HG03457 (cell line): ENCODE data around the gene PRTG.
"Not testable (repeated sequence)": the region's sequence is repeated elsewhere in the genome, so short reads cannot be mapped to it uniquely, and the experiment has no call there.

Source experiments
- ATAC-seq: cut with Tn5 transposase; IDR thresholded peaks from one replicate; pipeline ENCODE4 v1.9.1; 2021; ENCODE audit warnings: moderate number of reproducible peaks; ENCODE audit not compliant: unreplicated experiment

Gene PRTG

DNA sequence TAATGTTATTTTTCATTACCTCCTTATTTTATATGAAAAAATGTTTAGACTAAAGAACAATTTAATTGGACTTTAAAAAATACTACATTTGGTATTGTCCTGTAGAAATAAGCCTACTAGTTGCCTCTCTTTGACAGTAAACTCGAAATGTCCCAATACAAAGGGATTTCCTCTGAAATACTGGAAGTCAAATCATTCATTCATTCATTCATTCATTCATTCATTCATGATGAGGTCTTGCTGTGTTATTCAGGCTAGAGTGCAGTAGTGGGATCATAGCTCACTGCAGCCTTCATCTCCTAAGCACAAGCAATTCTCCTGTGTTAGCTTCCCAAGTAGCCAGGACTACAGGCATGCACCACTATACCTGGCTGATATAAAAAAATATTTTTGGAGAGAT, 104.2 kb downstream of the PRTG start:
- ATAC-seq = no peak

DNA sequence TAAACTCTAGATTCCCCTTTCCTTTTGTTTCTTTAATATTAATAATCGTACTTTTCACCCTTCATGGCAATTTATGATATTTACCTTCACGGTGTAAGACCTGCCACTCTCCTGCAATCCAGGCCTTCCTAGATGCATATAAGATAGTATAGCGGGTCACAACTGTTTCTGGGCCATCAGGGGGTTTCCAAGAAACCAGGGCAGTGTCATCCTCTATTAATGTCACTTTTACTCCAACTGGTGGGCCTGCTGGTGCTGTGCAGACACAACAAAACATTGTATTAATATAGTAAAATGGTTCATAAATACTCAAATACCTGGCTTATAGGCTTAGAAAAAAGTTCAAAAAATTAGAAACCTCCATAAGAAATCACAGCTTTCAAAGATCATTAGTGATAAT, 105.9 kb downstream of the PRTG start:
- no peak for ATAC-seq

DNA sequence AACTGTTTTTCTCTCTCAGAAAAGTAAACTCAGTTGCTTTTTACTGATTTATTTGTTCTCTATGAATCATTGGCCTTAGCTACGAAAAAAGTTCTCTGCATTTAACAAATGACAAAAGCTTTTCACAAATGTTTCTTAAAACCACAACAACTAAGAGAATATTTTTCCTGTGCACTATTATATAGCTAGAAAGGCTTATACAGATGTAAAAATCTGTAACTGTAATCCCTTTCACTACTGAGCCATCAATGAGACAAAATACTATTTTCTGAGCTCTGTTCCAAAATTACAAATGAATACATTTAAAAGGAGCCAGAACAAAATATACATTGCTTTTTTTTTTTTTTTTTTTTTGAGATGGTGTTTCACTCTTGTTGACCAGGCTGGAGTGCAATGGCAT, 109.2 kb downstream of the PRTG start:
- no peak for ATAC-seq

DNA sequence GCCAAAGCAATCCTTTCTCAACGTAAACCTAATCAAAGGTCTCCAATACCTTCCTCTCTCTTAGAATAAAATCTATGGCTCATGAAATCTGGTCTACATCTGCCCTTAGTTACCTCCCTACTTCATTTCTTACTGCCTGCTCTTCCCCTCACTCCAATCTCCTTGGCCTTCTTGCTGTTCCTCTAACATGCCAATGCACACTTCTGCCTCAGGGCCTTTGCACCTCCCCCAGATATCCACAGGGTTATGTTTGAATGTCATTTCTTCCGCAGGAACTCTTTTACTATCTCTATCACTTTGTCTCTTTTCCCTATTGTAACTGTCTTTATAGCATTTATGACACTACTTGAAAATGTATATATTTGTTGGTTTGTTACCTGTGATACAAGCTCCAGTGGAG, 110.5 kb downstream of the PRTG start:
- ATAC-seq = no peak

DNA sequence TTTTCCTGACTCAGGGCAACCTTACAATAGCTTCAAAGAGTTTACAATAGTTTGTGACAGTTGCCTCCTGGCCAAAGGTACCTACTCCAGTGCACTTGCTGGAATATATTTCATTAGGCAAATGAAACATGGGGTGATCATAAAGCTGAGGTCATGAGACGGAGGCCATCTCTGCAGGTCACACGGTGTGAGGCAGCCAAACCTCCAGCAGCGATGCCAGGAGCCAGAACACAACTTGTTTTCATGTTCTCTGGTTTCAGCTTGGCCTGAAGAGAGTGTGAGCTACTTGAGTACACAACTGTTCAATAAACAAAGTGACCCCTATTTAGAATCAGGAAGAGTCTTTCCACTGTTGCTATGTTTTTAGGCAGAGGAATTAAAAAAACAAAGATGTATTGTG, 112.1 kb downstream of the PRTG start:
- no peak for ATAC-seq

DNA sequence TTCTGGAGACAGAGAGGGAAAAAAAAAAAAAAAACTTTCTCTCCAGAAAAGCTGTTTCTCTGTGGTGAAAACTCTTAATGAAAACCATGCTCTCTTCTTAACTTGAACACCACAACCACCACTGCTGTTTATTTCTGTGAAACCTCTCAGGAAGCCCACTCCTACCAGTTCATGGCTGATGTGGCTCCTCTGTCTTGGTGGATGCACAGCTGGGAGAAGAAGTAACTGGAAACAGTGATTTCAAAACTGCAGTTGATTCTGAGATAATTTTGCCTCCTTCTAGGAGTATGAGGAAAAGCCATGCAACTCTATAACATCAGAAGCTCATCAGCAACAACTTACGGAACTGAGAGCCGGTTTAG, 114.6 kb downstream of the PRTG start:
- no peak for ATAC-seq

DNA sequence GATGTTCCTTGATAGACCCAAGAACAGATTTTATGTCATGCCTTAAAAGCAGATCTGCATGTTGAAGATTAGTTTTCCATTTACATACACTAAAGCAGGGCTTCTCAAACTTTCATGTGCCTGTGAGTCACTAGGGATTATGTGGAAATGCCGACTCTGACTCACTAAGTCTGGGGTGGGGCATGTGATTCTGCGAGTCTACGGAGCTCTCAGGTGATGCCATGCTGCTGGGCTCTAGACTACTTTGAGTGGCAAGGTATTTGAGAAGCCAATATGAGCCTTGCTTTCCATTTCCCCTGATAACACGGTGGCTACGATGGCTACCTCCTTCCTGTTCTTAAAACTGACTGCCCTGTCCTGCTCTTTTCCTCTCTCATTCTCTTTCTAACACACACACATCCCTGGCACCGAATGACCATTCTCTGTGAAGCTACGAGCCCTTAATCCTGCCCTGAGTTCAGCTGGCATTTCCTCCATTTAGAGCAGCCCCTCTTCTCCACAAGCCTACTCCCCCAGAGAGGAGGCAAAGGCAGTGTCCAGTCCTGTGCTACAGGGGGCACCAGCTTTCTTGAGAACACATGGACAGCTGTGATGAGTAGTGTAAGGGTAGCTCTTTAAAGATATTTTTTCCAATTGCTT, 115.1 kb downstream of the PRTG start:
- ATAC-seq = no peak

DNA sequence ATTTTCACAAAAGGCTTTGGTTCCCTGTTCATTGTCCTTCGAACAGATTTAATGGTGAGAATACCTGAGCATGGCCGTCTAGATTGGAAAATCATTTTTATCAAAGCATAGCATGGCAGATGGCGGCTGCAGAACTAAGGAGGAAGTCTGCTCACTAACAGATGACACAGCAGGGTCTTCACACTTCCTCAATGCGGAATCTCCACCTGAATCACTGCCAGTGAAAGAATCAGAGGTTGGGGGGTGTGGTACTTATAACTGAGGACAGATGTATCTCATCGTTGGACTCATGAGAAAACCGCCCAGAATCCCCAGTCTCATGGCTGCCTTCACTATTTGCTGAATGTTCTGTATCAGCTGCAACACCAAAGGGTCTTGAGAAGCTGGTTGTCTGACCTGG, 123.2 kb downstream of the PRTG start:
- no peak for ATAC-seq

DNA sequence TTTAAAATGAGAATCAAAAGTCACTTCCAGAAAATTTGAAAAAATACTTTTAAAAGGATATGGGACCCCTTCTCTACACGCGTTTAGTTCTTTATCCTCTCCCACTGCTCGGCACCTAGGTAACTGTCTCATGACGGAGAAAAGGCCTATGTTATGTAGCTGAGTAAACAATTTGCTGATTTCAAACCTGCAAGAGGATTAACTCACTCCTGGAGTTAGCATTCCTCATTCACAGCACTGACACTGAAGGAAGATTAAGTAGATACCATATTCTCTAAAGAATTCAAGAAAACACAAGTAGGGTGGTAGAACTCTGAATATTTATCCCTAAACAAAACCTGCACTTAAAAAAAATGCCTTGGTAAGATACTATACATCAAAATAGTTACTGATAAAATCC, 124.6 kb downstream of the PRTG start:
- no peak for ATAC-seq

DNA sequence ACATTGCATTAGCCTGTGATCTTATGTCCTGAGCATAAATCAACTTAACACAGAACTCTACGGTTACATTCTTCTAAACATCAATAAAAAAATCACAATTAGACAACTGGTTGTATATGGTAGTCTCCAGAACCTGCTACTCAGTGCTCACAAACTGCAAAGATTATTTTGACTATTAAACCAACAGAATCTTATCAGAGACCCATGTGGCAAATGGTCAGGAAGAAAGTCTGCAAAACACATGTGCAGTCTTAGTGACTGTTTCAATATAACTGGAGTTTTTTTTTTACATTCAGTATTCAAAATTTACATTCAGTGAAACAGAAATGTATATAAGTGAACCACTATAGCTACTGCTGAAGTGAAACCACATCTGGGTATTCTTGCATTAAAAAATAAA, 127.5 kb downstream of the PRTG start:
- no peak for ATAC-seq

DNA sequence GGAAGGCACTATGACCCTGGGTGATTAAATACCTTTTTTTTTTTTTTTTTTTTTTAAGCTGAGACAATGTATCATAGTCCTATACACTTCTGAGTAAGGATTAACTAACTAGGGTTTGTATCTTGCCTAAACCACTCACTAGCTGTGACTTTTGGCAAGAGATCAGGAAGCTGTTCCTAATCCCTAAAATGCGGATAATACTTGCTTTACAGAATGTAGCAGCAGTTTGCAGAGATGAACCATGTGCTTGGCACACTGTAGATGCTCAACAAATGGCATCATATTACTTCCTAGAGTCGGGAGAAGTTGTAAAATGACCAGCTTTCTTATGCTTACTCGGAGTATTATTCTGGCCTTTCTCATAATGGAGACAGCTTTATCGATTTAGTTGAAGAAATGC, 129.2 kb downstream of the PRTG start:
- ATAC-seq = no peak

DNA sequence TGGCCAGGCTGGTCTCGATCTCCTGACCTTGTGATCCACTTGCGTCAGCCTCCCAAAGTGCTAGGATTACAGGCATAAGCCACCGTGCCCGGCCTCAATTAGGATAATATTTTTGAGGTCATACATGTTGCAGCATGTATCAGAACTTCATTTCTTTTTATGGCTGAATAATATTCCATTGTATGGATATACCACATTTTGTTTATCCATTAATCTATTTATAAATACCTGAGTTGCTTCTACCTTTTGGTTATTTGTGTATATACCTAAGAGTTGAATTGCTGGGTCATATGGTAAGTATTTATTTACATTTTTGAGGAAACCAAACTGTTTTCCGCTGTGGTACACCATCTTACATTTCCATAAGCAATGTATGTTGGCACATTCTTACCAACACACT, 136.7 kb downstream of the PRTG start:
- ATAC-seq = no peak

DNA sequence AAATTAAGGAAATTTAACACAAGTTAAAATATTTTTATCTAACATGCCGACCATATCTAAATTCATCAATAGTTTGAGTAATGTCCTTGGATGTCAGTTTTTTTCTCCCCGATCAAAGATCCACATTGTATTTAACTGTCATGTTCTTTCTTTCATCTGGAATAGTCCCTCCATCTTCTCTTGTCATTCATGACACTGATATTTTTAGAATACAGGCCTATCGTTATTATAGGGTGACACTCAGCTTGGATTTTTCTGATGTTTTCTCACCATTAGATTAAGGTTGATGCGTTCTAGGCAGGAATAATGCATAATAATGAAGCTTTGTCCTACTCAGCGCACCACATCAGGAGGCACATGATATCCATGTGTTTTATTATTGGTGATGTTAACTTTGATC, 141.6 kb downstream of the PRTG start:
- ATAC-seq = no peak

DNA sequence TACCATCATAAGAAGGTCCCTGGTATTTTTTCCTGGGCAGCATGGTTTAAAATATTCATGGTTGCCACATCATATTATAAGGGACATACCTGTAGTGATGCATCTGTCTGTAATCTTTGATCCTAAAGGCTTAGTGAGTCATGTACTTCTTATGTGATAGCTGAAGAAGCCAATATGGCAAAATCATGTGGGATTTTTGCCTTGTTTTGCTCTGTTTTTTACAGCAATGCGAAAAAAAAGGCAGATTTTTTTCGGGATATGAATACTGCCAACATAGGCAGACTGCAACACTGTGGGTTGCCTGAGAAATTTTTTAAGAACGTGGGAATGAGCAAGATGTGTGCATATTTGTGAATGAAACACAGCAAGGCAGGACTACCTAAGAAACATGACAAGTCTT, 143.5 kb downstream of the PRTG start:
- no peak for ATAC-seq

DNA sequence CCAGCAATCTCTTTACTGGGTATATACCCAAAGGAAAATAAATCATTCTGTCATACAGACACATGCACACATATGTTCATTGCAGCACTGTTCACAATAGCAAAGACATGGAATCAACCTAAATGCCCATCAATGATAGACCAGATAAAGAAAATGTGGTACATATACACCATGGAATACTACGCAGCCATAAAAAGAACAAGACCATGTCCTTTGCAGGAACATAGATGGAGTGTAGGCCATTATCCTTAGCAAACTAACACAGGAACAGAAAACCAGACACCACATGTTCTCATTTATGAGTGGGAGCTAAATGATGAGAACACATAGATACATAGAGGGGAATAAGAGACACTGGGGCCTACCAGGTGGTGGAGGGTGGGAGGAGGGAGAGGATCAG, 149.9 kb downstream of the PRTG start:
- ATAC-seq = not testable (repeated sequence)

DNA sequence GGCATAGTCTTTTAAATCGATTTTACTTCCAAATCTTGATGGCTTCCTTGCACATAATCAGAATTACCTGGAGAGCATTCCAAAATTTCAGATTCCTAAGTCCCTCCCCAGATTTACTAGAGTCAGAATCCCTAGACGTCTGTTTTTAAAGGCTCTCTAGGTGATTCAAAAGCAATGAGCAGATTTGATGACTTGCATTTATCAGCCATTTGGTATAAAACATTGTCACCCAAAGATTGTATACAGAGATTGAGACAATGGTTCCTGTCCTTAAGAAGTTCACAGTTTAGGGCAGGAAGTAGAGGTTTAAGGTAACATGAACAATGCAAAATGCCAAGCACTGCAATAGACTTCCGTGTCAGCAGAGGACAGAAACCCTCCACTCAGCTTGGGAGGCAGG, 152.2 kb downstream of the PRTG start:
- no peak for ATAC-seq

DNA sequence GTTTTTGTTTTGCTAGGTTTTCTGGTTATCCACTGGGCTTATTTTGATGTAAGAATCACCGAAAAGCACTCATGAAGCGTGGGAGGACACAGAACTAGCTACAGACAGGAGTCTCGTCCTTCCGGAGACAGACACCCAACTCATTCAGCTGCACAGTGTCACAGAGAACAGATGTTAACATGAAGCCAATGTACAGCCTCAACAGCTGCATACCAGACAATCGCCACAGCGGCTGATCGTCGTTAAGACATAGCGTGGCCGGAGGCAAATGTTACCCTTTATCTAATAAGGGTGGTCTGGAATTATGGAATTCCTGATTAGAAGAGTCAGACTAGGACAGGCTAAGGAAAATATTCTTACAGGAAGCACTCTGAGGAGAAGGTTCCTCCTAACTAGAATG, 153.7 kb downstream of the PRTG start:
- no peak for ATAC-seq

DNA sequence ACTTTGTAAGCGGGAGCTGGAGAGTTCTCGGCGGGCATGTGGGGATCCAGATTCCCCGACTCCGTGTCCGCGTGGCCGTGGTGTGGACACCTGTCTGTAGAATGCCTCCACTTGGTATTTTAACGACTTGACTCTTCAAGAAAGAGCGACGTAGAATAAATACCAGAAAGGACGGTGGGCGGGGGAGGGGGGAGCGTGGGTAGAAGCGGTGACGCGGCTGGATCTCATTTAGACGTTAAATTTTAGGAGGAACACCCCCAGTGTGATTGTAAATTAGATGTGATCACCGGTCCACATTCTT, 154.2 kb downstream of the PRTG start:
- ATAC-seq = no peak

DNA sequence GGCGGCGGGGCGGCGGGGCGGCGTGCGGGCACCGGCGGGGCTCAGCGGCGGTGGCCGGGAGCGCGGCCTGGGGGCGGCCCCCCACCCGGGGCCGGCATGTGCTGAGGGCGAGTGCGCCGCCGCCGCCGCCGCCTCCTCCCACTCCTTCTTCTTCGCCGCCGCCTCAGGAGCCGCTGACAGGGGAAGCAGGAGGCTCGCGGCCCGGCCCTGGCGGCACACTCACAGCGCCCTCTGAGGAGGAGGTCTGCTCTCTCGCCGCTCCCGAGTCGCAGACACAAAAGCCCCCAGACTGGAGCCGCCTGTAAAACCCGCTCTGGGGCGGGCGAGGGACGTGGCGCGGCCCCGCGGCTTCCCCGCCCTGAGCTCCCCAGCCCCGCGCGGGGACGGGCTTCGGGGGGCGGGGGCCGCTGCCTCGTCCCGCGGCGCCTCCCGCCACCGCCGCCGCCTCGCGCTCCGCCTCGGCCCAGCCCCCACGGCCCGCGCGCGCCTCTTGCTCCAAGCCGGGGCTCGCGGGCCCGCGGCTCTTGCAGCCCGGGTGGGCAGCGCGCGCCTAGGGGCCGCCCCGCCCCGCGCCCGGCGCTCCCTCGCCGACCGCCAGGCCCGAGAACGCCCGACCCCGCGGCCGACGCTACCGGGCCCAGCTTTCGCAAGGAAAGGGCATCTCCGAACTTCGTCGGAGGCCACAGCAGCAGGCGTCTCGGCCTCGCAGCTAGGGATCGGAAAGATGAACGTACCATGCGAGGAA, 154.7 kb downstream of the PRTG start, which contains the start of gene PYGO1:
Gene PYGO1, minus strand, starts transcription at position 276 of the 745 bp plus-strand sequence. CDS start 462 bp downstream, outside the sequence.
- ATAC-seq = no peak

DNA sequence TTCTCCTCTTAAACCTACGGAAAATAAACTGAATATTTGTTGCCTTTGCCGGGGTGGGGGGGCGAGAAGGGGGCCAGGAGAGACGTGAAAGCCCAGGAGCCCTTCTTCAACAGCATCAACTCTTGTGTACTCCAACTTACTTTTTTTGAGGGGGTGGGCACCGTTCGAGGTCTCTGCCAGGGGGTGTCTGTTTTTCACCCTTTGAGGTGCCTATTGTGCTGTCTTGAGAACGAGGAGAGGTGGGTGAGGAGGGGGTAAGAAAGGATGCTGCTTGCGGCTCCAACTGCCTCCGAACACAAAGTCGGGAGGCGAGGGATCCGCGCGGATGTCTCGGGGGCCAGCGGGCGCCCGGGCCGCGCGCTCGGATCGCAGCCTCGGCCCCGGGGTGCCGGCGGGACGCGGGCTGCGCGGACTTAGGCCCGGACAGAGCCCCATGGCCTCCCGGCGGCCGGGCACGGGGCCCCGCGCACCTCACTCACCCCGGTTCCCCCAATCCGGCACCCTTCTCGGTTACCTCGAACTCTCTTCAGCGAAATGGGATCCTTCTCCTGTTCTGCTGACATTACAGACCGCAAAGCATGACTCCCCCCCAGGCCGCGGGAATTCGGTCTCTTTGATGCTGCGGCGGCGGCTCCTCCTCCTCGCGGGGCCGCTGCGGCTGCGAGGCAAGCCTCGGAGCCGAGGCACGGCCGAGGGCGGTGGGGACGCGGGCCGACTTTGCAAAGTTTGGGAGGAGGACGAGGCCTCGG, 155.5 kb downstream of the PRTG start:
- no peak for ATAC-seq

DNA sequence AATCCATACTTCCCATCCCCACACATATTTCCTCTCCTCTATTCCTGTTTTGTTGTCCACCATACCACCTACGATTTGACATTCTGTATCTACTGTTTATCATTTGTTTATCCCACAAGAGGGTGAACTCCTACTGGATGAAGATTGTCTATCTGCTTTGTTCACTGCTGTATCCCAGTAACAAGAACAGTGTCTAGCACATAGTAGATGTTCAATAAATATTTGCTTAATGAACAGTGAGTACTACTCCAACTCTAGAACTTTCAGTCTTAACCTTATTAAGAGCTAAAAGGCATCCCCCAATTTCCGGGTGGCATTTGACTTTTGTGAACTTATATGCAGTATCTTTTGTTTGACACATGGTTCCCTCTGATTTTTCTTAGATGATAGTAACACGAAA, 156.1 kb downstream of the PRTG start:
- no peak for ATAC-seq

DNA sequence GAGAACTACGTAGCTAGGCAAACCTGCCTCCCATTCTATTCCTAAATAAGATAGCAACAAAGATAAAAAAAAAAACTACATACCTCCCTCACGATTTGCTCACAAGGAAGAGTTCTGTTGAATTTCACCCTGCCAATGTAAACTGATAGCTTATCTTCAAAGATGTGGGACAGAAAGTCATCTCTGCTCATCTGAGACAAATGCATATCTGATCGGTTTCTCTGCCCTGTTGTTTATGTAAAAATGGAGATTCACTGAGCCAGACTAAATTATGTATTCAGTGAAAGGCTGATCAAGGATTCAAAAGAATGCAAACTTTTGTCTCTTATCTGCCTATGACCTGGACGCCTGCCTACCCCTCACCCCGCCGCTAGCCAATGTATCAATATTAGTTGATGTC, 166.0 kb downstream of the PRTG start:
- ATAC-seq = no peak
